HepG2 (cell line): ENCODE measurements around the gene TRIM9. TPM values are rescaled to one million over a fixed set of nuclear protein-coding genes. Genes with fewer than 3 reads are reported as not detected.

Experiments
- ATAC-seq: fragments of 200-7000 bp; cut with Tn5 transposase; 3 replicates; pipeline ENCODE4 v1.9.1; 2020; ENCODE audit warnings: mild to moderate bottlenecking, moderate library complexity
- BruUV-seq: library from RNA; stranded (reverse); fragments of 400-500 nt; replicated peaks from 2 replicates; lab custom pipeline; 2021; lab: Mats Ljungman, UMichigan
- CTCF ChIA-PET: fragments of 300-600 bp; formaldehyde crosslinking; extraction: SDS; loops from one replicate; lab custom pipeline; 2021; ENCODE audit warnings: low total read pairs, inconsistent platforms, low intra/inter-chr PET ratio; lab: Yijun Ruan, JAX
- POLR2A ChIA-PET: fragments of 350-600 bp; sonication (Branson Sonifier 250); formaldehyde crosslinking; loops from one replicate; lab custom pipeline; 2020; ENCODE audit warnings: antibody characterized with exemption, inconsistent platforms; lab: Yijun Ruan, JAX
- DNase-seq: peaks from one replicate; pipeline ENCODE4 v3.0.0-alpha.2; 2015; ENCODE audit warnings: low spot score
- FAIRE-seq: peaks from 3 replicates; lab custom pipeline; 2011; peaks lifted over from hg19 to GRCh38; lab: Jason Lieb, UNC
- H2AFZ ChIP-seq: one replicate; pipeline ENCODE4 v1.6.1; 2011; ENCODE audit warnings: low read length, inconsistent platforms
- H3K27ac ChIP-seq: fragments of 300-600 bp; 3 replicates; pipeline ENCODE4 v1.8.0; 2011; ENCODE audit warnings: mixed run types, mild to moderate bottlenecking, mixed read lengths, low read length, inconsistent platforms; ENCODE audit not compliant: insufficient read depth; ENCODE audit errors: extremely low read length
- H3K27me3 ChIP-seq, 2 experiments: fragments of 200-600 bp in 1 of 2; 2 replicates in 1 of 2; 3 replicates in 1 of 2; pipeline versions ENCODE4 v1.6.0 to v1.8.0; 2011; ENCODE audit warnings: low read length in 2 of 2, mild to moderate bottlenecking in 2 of 2, moderate library complexity in 2 of 2, inconsistent platforms in 1 of 2; ENCODE audit not compliant: insufficient read depth in 2 of 2, control insufficient read depth in 1 of 2
- H3K36me3 ChIP-seq, 2 experiments: fragments of 200-600 bp in 1 of 2; replicated peaks in 1 of 2; 2 replicates in 1 of 2; 3 replicates in 1 of 2; pipeline versions ENCODE4 v1.5.1 to v1.8.0; 2011; ENCODE audit warnings: low read length in 2 of 2, inconsistent platforms in 1 of 2; ENCODE audit not compliant: insufficient read depth in 2 of 2, control insufficient read depth in 1 of 2
- H3K4me1 ChIP-seq: 2 replicates; pipeline ENCODE4 v1.5.1; 2012; ENCODE audit warnings: low read length, inconsistent platforms; ENCODE audit not compliant: insufficient read depth
- H3K4me2 ChIP-seq: 2 replicates; pipeline ENCODE4 v1.6.0; 2011; ENCODE audit warnings: low read depth, low read length, inconsistent platforms
- H3K4me3 ChIP-seq, 3 experiments: fragments of 200-600 bp in 1 of 3; sonication (generic), shearing (Covaris generic) in 1 of 3; replicated peaks in 1 of 3; 2 replicates each; pipeline ENCODE4 v1.5.1; 2011 to 2016; ENCODE audit warnings: low read length in 3 of 3, inconsistent platforms in 2 of 3, low read depth in 2 of 3, mild to moderate bottlenecking in 2 of 3, control low read depth in 1 of 3, mixed read lengths in 1 of 3; ENCODE audit not compliant: insufficient read depth in 1 of 3
- H3K79me2 ChIP-seq: one replicate; pipeline ENCODE4 v1.6.1; 2011; ENCODE audit warnings: low read length, inconsistent platforms; ENCODE audit not compliant: insufficient read depth
- H3K9ac ChIP-seq: 2 replicates; pipeline ENCODE4 v1.6.0; 2011; ENCODE audit warnings: mild to moderate bottlenecking, low read depth, low read length, inconsistent platforms; ENCODE audit not compliant: insufficient read depth
- H3K9me3 ChIP-seq: 2 replicates; pipeline ENCODE4 v1.5.1; 2012; ENCODE audit warnings: mild to moderate bottlenecking, low read length
- H4K20me1 ChIP-seq: 2 replicates; pipeline ENCODE4 v1.6.0; 2011; ENCODE audit warnings: inconsistent platforms, mild to moderate bottlenecking, low read length, moderate library complexity; ENCODE audit not compliant: insufficient read depth
- ARHGAP35 ChIP-seq: sonication (generic); formaldehyde crosslinking; IDR thresholded peaks from 2 replicates; pipeline ENCODE4 v1.9.0; 2022; ENCODE audit warnings: mild to moderate bottlenecking, inconsistent platforms, moderate library complexity, missing genetic modification reagents, borderline replicate concordance
- BCLAF1 ChIP-seq: fragments of 450-650 bp; IDR thresholded peaks from 2 replicates; pipeline ENCODE4 v1.6.1; 2017; ENCODE audit warnings: mild to moderate bottlenecking
- CREBL2 ChIP-seq: sonication (generic); formaldehyde crosslinking; IDR thresholded peaks from 2 replicates; pipeline ENCODE4 v1.8.1; 2023; ENCODE audit warnings: missing genetic modification reagents, mild to moderate bottlenecking, borderline replicate concordance
- FOSL1 ChIP-seq: sonication (generic); formaldehyde crosslinking; IDR thresholded peaks from 2 replicates; pipeline ENCODE4 v1.9.0; 2021; ENCODE audit warnings: missing genetic modification reagents, borderline replicate concordance
- FOXP1 ChIP-seq, 2 experiments: fragments of 450-650 bp in 1 of 2; IDR thresholded peaks; 2 replicates each; pipeline ENCODE4 v1.6.1; 2017 to 2018; ENCODE audit warnings: antibody characterized with exemption in 1 of 2
- PITX1 ChIP-seq: sonication (generic); formaldehyde crosslinking; IDR thresholded peaks from 2 replicates; pipeline ENCODE4 v1.5.1; 2020; ENCODE audit warnings: mild to moderate bottlenecking, missing genetic modification reagents
- RARG ChIP-seq: sonication (generic); formaldehyde crosslinking; IDR thresholded peaks from 2 replicates; pipeline ENCODE4 v1.4.0; 2020; ENCODE audit warnings: low read depth, mild to moderate bottlenecking, missing genetic modification reagents
- SOX13 ChIP-seq, 3 experiments: fragments of 450-650 bp in 1 of 3; sonication (generic) in 1 of 3; formaldehyde crosslinking in 1 of 3; IDR thresholded peaks in 2 of 3; conservative IDR thresholded peaks in 1 of 3; 2 replicates each; pipeline versions ENCODE4 v1.5.0 to v1.6.1; 2016 to 2020; ENCODE audit warnings: antibody characterized with exemption in 1 of 3, mild to moderate bottlenecking in 1 of 3, missing compliant biosample characterization in 1 of 3, missing genetic modification reagents in 1 of 3, moderate library complexity in 1 of 3
- TFE3 ChIP-seq: IDR thresholded peaks from 2 replicates; pipeline ENCODE4 v1.6.1; 2016
- THYN1 ChIP-seq: sonication (generic); formaldehyde crosslinking; IDR thresholded peaks from 2 replicates; pipeline ENCODE4 v1.8.1; 2023; ENCODE audit warnings: low read depth, mild to moderate bottlenecking, moderate library complexity, missing genetic modification reagents, borderline replicate concordance
- TSC22D2 ChIP-seq: sonication (generic); formaldehyde crosslinking; IDR thresholded peaks from 2 replicates; pipeline ENCODE4 v1.5.1; 2020; ENCODE audit warnings: missing genetic modification reagents, mild to moderate bottlenecking, borderline replicate concordance
- ZBTB37 ChIP-seq: sonication (generic); formaldehyde crosslinking; IDR thresholded peaks from 2 replicates; pipeline ENCODE4 v1.4.0; 2020; ENCODE audit warnings: mild to moderate bottlenecking, missing genetic modification reagents
- ZFAT ChIP-seq: sonication (generic); formaldehyde crosslinking; conservative IDR thresholded peaks from 2 replicates; pipeline ENCODE4 v1.8.1; 2023; ENCODE audit warnings: missing genetic modification reagents, inconsistent platforms
- ZNF589 ChIP-seq: sonication (generic); formaldehyde crosslinking; conservative IDR thresholded peaks from 2 replicates; pipeline ENCODE4 v1.8.0; 2022; ENCODE audit warnings: mild to moderate bottlenecking, moderate library complexity, missing genetic modification reagents
- ZNF597 ChIP-seq: sonication (generic); formaldehyde crosslinking; IDR thresholded peaks from 2 replicates; pipeline ENCODE4 v1.5.0; 2020; ENCODE audit warnings: missing genetic modification reagents
- ZNF616 ChIP-seq: sonication (generic); formaldehyde crosslinking; IDR thresholded peaks from 2 replicates; pipeline ENCODE4 v1.5.0; 2020; ENCODE audit warnings: low read depth, mild to moderate bottlenecking, missing genetic modification reagents
- in situ Hi-C: cut with HindIII; loops from 2 replicates; pipeline ENCODE4 v1.10.0; 2017; ENCODE audit warnings: low pct_unique_long_range_greater_than_20kb; ENCODE audit not compliant: extremely low pct_ligation_motif_present
- intact Hi-C: fragments of 100-400 bp; cut with micrococcal nuclease; formaldehyde crosslinking; loops from one replicate; pipeline ENCODE4 v1.10.0; 2022; ENCODE audit not compliant: unreplicated experiment
- polyA plus RNA-seq, 8 experiments: library from polyadenylated mRNA; depleted of rRNA in 3 of 8; stranded (reverse) in 7 of 8; unstranded in 1 of 8; fragments of >200 nt; fragmentation: Illumina TruSeq in 4 of 8; extraction: Trizol in 4 of 8; gene quantifications; 2 replicates each; pipeline versions ENCODE4 v1.2.1 to v1.2.3, GENCODE V29; 2011 to 2016; ENCODE audit warnings: low read depth in 4 of 8, missing spikeins in 1 of 8, mixed read lengths in 1 of 8; ENCODE audit not compliant: insufficient read depth in 1 of 8
- total RNA-seq, 5 experiments: library from RNA; depleted of rRNA; stranded (reverse); fragments of >200 nt; fragmentation: Illumina TruSeq; extraction: Trizol; gene quantifications; 2 replicates each; pipeline ENCODE4 v1.2.3, GENCODE V29; 2016; ENCODE audit warnings: low read depth in 1 of 5

Gene TRIM9
- total and polyA plus RNA-seq, 2 of the 13 experiments (the other 11 are each of a cell fraction or from before 2014, with no cell fraction given), result 0.04 to 0.07 TPM

- POLR2A ChIA-PET, result no interaction called here
Observed at GRCh38 chr14:51104467-51104866, 9.6 kb upstream of the TRIM9 start.

More at GRCh38 chr14:51104467-51104866, 9.6 kb upstream of the TRIM9 start:
- H4K20me1 ChIP-seq, result no peaks in the 10 kb centered on the region
- H3K4me3 ChIP-seq, result no peak overlapping the region
- BruUV-seq, result no TSS peak
- in situ Hi-C loops, result no loop called here
- H2AFZ ChIP-seq, result no peak overlapping the region
- H3K4me2 ChIP-seq, result no peak overlapping the region
- H3K9me3 ChIP-seq, result no peaks in the 10 kb centered on the region
- no peak for TF ChIP-seq ZBTB37 (CRISPR knock-in tag)
- TF ChIP-seq FOXP1 (IDR thresholded peaks at IDR 0.05), result no peak
- no peak for TF ChIP-seq FOXP1 (CRISPR knock-in tag; IDR thresholded peaks at IDR 0.05)
- TF ChIP-seq ZFAT (CRISPR knock-in tag), result no peak
- TF ChIP-seq THYN1 (CRISPR knock-in tag), result no peak
- TF ChIP-seq ZNF589 (CRISPR knock-in tag), result no peak
- TF ChIP-seq ARHGAP35, result no peak
- no peak for TF ChIP-seq BCLAF1
- TF ChIP-seq TSC22D2 (CRISPR knock-in tag), result no peak
- TF ChIP-seq TFE3 (CRISPR knock-in tag), result no peak
- TF ChIP-seq PITX1 (CRISPR knock-in tag), result no peak
- no peak for TF ChIP-seq ZNF616
- TF ChIP-seq RARG (CRISPR knock-in tag), result no peak
- no peak for TF ChIP-seq FOSL1 (CRISPR knock-in tag)
- TF ChIP-seq SOX13 (IDR thresholded peaks at IDR 0.05), result no peak
- TF ChIP-seq SOX13 (CRISPR knock-in tag; conservative IDR thresholded peaks at IDR 0.05 in 1 of 2, IDR thresholded peaks at IDR 0.05 in 1 of 2), result no peak
- no peak for TF ChIP-seq CREBL2 (CRISPR knock-in tag)
- TF ChIP-seq ZNF597 (CRISPR knock-in tag), result no peak
- H3K27me3 ChIP-seq, result peaks cover 0 to 9% of the 10 kb centered on the region in 2 experiments; a peak in 1 of 5 replicates
- ATAC-seq (no peak), DNase-seq (no peak), FAIRE-seq (no peak)
- H3K27ac ChIP-seq, result no peak overlapping the region
- no peaks in the 10 kb centered on the region for H3K79me2 ChIP-seq
- no peak overlapping the region for H3K9ac ChIP-seq
- no peaks in the 10 kb centered on the region for H3K36me3 ChIP-seq
- CTCF ChIA-PET, result no interaction called here
- H3K4me1 ChIP-seq, result no peaks in the 10 kb centered on the region
- intact Hi-C loops, result no loop called here
